GM12874 (cell line): ENCODE results near the gene CDKN3.

ENCODE experiments used
- TF ChIP-seq, protein P1 (sequence below): IDR thresholded peaks from 2 replicates; pipeline ENCODE4 v1.5.1; 2011; ENCODE audit warnings: low read depth, mild to moderate bottlenecking, control low read depth, low read length, moderate library complexity; ENCODE audit not compliant: insufficient read depth

The CDKN3 gene

GRCh38 chr14:54374117-54374884 is 22.5 kb upstream of the CDKN3 start:
- TF ChIP-seq, protein P1, sequence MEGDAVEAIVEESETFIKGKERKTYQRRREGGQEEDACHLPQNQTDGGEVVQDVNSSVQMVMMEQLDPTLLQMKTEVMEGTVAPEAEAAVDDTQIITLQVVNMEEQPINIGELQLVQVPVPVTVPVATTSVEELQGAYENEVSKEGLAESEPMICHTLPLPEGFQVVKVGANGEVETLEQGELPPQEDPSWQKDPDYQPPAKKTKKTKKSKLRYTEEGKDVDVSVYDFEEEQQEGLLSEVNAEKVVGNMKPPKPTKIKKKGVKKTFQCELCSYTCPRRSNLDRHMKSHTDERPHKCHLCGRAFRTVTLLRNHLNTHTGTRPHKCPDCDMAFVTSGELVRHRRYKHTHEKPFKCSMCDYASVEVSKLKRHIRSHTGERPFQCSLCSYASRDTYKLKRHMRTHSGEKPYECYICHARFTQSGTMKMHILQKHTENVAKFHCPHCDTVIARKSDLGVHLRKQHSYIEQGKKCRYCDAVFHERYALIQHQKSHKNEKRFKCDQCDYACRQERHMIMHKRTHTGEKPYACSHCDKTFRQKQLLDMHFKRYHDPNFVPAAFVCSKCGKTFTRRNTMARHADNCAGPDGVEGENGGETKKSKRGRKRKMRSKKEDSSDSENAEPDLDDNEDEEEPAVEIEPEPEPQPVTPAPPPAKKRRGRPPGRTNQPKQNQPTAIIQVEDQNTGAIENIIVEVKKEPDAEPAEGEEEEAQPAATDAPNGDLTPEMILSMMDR = no peak

DNA sequence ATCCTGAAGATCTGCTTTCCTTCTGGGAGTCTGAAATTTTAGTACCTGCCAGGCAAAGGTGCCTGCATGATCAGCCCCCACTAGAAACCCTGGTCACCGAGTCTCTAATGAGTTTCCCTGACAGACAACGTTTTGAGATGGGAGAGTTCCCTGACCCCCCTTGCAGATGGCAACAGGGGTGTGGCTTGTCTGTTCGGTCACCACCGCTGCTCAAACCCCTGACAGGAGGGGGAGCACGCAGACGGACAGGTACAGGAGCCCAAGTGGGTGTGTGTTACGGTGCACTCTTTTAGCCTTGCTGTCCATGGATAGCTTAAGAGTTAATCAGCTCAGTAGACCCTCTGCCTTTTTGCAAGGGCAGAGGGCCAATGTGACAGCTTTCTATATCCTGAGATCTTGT is 19.3 kb upstream of the CDKN3 start:
- TF ChIP-seq, protein P1 = no peak

DNA sequence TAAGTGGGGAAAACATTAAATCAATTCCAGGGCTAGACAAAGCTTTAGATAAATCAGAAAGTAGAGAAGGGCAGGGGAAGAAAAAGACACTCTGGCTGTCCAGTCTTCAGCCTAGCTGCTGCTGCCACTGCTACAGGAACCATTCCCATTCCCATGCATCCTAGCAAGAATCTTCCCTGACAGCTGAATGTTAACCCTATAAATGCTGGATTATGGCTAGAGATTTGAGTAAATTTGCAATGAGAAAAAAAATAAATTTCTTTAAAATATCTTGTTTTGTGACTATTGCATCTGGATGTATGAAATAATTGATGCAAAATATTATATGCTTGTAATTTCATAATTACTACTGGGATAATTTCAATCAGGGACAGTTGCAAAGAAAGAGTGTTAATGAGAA is 15.0 kb upstream of the CDKN3 start:
- TF ChIP-seq, protein P1 = no peak

GRCh38 chr14:54383835-54384234 is 13.0 kb upstream of the CDKN3 start:
- TF ChIP-seq, protein P1 = no peak

DNA sequence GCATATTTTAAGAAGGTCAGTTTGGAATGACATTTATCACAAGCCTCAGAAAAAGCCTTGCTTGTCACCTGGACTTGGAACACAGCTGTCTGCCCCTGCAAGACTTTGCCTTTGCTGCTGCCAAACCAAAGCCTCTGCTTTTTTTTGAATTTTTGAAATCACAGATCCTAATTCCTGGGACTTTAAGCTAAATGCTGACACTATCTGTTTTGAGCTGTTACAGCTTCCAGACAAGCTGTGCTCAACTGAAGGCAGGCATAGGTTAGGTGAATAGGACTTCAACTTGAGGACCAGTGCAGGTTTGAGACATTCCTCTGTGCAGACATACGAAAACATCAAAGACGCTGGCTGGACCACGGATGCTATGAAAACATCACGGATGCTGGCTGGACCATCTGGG is 11.3 kb upstream of the CDKN3 start:
- TF ChIP-seq, protein P1 = no peak

GRCh38 chr14:54387328-54387727 is 9.5 kb upstream of the CDKN3 start:
- TF ChIP-seq, protein P1 = no peak

DNA sequence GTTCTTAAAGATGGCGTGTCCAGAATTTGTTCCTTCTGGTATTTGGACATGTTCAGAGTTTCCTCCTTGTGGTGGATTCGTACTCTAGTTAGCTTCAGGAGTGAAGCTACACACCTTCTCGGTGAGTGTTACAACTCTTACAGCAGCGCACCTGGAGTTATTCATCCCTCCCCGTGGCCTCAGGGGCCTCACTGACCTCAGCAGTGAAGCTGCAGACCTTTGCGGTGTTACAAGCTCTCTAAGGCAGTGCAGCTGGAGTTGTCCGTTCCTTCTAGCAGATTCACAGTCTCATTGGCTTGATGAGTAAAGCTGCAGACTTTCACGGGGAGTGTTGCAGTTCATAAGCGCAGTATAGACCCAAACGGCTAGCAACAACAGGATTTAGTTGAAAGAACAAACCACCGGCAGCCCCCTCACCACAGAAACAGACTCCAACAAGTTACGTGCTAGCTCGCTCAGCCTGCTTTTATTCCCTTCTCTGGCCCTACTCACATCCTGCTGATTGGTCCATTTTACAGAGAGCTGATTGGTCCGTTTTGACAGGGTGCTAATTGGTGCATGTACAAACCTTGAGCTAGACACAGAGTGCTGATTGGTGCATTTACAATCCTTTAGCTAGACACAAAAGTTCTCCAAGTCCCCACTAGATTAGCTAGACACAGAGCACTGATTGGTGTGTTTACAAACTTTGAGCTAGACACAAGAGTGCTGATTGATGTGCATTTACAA is 4.5 kb upstream of the CDKN3 start:
- TF ChIP-seq, protein P1 = no peak
